ENCODE measurements around the gene CEP41.

Gene CEP41

DNA sequence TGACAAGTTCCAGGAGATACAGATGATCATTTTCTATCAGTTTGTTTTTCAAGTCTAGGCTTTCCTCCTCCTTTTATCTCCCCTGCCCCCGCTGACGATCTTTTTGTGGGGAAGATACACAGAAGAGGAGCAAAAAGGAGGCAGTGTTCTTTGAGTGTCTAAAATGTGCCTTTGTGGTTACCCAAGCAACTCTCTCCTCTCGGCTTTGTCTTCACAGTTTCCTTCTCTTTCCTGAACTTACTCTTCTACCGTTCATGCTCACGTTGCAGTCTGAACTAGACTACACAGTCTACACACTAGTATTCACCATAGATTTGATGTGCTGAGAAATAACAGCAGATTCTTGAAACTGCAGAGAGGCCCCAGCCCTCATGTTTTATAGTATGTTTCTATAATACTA is 23.6 kb downstream of the CEP41 start:
- no peak for DNase-seq

DNA sequence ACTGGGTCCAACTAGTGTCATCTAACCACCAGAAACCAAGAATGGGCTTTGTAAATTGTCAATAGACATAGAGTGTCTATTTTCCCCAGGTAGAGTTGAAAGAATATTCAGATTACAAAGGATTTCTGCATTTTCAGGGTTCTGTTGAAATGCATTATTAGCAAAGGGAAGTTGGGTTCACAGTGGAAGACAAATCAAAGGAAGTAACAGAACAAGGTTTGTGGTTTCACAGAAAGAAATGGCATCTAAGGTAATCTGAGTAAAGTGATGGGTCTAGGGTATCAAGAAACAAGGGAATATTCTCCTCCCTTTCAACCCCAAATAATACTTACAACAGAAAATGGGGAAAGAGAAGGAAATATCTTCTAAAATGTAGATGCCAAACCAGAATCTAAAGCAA is 25.8 kb downstream of the CEP41 start:
- no peak for DNase-seq

DNA sequence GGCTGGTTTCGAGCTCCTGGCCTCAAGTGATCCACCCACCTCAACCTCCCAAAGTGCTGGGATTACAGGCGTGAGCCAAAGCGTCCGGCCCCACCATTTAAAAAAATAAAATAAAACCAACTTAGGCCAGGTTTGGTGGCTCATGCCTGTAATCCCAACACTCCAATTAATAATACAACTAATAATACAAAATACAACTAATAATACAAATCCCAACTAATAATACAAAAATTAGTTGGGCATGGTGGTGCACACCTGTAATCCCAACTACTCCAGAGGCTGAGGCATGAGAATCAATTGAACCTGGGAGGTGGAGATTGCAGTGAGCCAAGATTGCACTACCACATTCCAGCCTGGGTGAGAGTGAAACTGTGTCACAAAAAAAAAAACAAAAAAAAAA is 27.6 kb downstream of the CEP41 start:
- DNase-seq, result no peak

DNA sequence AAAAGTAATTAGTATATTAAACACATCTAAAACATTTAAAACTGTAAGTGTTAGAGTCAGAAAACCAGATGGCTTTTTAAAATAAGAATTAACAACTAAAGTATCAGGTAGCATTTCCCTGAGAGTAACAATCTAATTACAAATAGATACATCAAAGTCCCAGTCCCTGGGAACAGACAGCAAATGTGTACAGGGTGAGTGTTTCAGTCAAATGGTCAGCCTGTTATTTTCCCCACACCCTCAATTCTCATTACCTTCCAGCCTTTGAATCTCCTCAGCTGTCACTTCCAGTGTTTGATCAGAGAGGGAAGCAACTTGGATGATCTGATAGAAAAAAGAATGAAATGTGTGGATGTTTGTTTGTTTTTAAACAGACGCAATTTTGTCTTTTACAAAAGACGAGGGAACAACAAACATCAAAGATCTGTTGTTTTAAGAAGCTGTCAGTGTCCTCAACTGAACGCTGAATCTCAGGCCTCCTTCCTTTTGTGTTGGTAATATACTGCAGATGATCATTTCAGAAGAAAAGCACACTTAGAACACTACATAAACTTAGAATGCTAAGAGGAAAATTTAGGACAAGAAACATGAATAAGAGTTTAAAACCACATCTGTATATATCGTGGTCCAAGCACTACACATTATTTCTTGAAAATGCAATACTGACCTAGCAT is 29.8 kb downstream of the CEP41 start:
- no peak for DNase-seq

DNA sequence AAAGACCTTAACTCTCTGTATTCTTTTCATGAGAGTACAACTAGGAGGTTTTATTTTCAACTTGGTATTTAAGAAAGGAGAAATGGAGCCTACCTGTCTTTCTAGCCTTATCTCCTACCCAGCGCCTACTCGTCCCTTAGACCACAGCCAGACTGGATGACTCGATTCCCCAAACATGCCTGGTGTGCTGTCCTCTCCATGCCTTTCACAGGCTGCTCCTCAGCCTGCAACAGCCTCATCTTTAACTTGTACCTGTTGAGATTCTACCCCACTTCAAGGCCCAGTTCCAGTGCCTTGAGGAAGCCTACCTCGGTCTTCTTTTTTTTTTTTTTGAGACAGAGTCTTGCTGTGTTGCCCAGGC is 31.1 kb downstream of the CEP41 start:
- DNase-seq, result no peak

DNA sequence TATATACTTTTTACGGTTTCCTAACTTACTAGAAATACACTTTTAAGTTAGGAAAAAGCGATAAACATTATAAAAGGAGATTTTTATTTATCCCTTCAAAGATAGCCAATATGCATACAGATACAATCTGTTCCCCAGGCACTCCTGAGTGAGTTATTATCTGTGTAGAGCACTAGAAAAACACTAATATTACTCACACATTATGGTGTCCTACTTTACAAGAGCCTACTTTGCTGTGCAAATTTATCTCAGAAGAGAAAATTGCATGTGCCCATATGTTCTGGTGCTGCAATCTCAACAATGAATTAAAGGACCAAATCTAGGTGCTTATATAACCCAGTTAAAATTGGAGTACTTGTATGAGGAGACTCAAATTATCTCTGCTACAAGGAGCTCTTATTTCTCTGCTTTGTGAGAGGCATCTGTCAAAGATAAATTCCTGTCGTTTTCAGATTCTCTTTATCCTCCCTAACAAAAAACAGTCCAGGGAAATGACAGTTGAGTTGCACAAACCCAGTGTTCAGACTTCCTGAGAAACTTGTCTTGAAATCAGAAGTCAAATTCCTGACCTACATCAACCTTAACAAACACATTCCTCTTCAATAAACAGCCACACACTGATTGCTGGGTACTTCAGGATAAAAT is 31.6 kb downstream of the CEP41 start:
- DNase-seq, result peak; percentile 95

DNA sequence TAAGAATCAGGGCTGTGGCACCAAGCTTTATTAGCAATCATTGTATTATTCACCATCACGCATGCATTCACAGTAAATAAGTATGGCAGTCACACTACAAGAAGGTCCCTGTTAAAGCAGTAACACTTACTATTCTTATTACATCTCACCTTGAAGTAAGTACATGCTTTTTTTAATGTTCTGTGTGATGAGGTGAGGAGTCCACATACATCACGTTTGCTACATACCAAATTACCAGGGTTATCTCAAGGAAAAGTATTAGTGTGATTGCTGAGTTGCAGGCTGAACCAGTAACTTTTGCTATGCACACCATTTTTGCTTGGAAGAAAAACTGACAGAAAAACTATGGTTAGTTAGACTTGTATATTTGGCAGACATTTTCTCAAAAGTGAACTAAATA is 35.8 kb downstream of the CEP41 start:
- DNase-seq, result peak; percentile 79

DNA sequence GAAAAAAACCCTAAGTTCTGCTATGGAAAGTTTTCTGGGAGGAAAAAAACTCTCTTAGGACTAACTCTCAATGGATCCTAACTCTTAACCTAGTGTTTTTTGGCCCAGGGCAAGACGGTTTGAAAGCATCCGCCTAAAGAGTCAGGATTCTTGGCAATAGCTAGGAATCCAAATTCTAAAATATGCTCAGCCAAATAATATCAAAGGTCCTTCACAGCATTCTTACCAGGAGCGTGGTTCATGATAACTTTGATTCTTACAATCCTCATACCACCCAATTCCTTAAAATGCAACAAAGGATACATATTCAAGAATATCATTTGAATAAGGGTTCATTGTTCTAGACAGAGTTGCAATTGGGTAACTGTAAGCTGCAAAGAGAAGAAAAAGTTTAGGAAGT is 39.2 kb downstream of the CEP41 start:
- no peak for DNase-seq

DNA sequence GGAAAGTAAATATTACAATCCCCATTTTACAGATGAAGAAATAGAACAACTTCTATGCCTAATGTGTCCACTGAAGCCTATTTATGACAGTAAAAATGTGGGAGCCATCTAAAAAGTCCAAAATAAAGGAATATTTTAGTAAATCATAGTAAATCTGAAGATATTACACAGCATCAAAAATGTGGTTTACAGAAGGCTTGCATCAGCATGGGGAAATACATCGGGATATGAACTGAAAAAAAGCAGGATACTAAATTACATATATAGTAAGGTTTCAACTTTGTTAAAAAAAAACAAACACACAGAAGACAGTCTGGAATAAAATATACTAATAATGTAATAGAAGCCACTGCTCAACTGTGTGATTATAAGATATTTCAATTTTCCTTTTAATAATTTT is 39.7 kb downstream of the CEP41 start:
- DNase-seq, result no peak

DNA sequence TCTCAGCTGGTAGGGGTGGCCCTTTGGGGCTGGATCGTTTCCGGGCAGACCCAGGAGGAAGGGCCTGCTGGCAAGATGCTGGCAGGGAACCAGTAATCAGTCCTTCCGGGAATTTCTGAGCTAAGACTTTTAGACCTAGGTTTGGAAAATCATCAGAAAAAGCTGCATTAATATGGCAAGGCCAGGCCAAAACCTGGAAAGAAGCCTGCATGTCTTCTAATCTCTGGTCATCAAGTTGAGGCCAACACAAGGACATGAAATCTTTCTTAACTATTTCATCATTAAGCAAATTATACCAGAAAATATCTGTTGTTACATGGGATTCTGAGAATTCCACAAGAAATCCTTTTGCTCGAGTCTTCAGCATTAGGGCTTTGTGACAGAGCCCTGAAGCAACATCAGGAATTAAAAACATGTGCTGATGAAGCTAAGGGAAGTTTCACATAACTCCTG is 40.7 kb downstream of the CEP41 start:
- no peak for DNase-seq

DNA sequence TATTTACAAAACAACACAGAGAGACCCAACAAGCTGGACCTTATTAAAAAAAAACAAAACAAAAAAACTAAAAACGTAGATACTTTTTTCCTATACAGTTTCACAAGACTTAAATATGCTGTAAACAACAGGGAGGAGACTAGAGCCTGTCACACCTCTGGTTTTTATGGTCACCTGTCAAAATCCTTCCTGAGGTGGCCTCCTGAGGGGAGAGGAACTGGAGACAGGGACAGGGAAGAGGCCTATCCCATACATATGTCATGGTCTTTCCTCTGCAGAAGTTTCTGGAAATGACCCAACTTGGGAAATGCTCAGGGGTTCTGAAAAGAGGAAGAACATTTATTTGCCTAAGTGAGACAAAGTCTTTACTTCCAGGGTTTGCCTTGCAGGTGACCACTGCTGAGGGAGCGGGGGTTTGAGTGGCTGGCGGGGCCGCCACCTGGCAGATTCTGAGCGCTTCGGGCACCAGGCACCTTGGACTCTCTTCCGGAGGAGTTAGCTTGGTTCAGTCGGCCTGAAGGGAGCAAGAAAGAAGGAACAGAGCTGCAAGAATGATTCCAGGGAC is 42.2 kb downstream of the CEP41 start:
- no peak for DNase-seq

DNA sequence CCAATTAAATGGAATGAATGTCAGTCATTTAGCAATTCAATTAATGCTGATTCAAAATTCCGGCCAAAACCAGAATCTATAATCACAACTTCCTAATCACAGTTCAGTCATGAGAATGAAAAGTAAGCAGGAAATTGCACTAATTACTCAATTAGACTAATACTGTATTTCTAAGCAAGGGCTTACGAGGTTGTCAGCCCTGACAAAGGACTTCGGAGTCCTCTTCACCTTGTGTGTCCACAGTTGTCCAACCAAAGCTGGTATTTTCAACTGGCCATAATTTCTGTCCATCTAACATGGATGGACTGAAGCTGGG is 43.1 kb downstream of the CEP41 start:
- peak; percentile 68 for DNase-seq

DNA sequence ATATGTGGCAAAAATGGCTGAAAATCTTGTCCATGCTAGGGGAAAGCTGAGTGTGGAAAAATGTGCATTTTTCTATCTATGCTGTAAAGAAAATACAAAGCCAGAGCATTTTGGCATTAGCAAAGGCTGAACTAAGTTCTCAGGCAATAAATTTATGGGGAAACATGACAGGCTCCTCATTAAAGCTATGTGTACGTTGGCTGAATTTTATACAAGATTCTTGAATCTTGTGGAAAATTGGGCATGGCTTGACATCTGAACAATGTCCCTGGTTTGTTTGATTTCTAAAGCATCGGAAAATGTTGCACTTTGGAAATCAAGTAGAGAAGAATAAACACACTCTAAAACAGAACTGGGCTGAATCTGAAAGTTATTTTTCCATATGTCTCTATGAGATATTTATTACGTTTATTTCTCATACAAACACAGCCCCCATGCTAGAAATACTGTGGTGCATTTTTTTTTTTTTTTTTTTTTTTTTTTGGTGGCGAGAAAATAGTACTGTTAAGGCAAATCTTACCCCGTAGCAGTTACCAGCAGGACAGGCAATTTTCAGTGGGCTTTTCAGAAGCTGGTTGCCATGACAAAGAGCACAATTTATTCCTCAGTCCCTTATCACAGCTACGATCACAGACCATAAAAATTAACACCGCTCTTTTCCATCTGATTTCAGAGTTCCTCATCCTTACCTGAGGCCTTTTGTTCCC is 43.6 kb downstream of the CEP41 start:
- peak; percentile 73 for DNase-seq

DNA sequence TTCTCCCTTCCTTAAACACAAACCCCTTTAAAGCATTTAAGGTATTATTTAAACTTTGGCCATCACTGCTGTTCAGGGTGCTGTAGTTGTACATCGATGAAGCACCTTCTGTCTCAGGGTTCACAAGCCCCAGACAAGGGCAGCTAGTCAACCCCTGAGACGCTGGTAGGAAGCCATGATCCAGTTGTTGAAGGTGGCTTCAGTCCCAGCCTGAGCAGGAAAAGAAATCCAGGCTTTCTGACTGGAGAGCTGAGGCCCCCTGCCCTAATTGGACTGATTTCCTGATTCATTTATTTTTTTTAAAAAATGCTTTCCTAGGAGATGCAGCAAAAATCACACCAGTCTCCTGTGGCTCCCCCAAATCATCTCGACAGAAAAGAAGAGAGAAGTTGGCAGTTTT is 44.7 kb downstream of the CEP41 start:
- DNase-seq, result peak; percentile 62

DNA sequence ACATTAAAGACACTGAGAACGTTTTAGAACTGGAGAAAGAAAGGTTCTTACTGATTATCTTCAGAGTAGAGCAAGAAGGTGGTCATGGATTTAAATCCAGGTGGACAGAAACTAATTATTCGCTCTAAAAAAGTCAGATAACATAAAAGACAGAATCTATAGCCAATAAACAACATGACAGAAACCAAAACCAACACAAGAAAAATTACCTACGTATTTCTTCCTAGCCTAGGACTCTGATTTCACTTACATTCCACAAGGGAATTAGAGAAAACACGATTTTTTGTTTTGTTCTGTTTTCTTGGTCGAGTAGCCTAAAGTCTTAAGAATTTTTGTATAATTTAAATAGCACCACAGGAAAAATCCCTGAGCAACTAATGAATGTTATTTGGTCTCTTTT is 45.4 kb downstream of the CEP41 start:
- DNase-seq, result no peak

DNA sequence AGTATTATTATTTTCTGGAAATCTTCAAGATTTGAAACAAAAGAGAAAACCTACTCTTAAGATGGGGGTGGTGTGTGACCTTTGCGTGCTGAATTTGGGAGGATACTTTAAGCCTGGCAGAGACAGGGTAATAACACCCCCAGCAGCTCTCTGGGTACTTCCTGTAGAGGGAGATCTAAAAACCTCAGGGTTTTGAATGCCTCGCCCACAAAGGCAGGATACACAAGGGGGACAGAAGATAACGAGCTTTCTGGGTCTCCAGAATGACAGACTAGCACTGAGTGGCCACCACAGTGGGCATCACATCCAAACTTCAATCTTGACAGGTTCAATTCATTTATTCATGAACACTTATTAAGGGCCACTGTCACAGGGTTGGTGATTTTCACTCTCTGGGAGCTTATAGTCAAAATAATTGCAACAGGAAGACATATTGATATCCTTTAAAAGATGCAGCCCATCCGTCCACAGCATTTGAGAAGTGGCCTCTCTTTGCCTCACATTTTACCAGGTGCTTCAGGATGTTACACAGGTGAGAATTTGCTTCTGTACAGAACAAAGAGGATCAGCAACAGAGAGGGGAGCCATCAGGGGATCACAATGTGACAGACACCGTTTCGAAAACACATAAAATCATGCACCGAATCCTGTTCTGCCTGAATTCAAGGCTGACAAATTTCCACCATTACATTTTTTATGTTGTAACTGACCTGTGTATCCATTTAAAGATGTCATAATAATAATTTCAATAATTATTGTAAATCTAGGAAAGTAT is 46.2 kb downstream of the CEP41 start:
- peak; percentile 86 for DNase-seq

DNA sequence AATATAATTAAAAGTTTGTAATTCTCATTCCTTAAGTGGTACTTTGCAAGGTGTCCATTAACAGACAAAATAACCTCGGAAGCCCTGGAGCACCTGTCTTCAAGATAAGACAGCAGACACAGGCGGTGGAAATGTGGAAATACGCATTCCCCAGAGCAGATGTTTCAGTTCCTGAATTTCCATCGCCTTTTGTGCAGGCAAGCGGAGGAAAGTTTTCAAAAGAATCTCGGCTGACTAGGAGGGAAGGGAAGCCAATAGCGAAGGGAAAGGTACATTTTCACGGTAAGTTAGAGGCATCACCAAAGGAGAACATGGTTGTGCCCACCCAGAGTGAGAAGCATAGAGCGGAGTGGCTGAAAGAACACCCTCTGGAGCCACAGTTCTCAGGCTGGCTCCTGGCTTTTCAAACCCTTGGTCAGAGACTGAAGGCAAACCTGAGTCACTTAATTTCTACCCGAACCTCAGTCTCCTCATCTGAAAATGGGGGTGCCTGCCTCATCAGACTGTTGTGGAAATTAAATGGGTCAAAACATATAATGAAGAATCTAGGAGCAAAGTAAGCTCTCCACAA is 46.9 kb downstream of the CEP41 start:
- DNase-seq, result no peak

DNA sequence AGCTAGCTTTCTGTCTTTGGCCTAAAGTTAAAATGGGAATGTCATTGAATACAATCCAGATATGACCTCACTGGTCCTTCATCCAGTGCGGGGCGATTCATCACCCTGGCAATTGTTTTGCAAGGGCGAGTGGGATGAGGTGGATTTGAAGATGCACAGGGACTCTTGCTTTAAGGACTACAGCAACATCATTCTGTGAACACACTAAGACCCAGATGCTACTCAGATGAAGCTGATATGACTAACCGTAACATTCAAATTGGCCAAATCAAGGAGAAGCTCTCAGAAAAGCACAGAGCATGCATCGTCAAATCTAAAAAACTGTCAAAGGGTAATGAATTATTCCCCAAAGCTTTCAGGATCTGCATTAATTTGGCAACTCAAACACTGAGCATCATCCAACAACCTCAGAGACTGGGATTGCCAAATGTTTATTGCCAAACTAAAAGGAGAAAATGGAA is 47.7 kb downstream of the CEP41 start:
- DNase-seq, result peak; percentile 96

DNA sequence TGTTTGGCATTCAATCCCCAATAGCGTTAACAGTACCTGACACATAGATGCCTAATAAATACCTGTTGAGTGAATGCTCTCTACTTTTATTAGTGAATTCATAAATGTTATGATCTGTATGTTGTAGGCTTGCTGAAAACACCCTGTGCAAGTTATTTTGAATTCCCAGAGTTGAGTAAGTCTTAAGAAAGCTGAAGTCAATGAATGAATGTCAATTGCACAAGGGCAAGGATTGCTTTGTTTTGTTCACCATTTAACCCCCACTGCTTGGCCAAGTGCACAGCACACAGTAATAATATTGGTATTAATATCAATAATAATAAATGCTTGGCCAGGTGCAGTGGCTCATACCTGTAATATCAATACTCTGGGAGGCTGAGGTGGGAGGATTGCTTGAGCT is 50.3 kb downstream of the CEP41 start:
- no peak for DNase-seq

DNA sequence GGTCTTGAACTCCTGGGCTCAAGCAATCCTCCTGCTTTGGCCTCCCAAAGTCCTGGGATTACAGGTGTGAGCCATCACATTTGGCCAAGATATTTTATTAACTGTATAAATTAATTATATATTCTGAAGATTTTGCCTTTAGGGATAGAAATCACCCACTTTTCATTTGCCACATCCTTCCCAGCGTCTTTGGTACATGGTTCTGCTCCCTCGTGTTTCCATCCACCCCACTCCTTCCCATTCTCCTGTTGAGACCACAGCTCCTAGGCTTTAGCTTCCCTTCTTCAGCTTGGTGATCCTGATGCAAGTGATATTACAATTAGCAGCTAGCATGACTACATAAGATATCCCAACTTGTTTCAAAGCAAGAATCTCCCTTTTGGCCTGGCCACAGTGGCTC is 52.1 kb downstream of the CEP41 start:
- no peak for DNase-seq

DNA sequence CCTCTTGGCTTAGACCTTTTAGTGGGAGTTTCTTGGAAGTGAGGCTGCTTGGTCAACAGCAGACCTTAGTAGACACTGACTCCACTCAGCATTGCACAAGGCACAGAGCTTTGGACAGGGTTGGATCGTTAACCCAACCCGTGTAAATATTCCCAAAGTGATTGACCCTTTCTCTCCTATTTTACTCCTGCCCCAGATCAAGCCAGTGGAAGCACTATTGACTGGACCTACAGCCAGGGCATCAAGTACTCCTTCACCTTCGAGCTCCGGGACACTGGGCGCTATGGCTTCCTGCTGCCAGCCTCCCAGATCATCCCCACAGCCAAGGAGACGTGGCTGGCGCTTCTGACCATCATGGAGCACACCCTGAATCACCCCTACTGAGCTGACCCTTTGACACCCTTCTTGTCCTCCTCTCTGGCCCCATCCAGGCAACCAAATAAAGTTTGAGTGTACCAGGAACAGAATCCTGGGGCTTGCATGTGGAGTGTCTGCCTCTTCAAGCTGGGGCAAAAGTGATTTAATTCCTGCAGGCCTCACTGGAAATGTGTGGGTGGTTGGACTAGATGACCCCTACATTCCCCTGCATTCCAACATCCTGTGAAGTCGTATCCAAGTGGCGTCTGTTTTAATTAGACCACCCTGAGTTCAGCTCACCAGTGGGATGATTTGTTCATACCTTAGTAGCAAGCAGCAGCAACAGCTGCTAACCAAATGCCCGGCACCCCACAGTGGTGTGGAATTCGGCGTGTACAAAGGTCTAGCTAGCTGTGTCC is 53.0 kb downstream of the CEP41 start:
- DNase-seq, result no peak

DNA sequence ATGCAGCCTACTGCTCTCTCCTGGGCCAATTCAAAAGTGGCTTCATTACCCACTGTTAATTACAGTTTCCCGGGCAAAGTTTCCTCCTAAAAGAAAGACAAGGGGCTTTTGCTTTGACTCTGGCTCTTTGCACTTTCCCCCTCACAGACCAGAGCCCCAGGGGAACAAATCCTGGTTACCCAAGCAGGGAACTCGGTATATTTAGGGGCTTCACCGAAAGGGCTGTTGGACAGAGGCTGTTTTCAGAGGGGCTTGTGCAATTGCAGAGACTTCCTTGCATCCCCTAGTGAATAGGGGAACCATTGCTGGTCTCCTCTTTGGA is 53.5 kb downstream of the CEP41 start:
- no peak for DNase-seq

Measured in DMS79 treated with DMSO at 0.1 percent for 48 hours (cell line).